Breast epithelium (tissue), 4 donors: ENCODE data around the gene F8. TPM values are rescaled to one million over a fixed set of nuclear protein-coding genes. Genes with fewer than 3 reads are reported as not detected.

ENCODE experiments used
- DNase-seq, 2 donors: peaks; one replicate each; pipeline ENCODE4 v3.0.0-alpha.2; 2019; ENCODE audit warnings: low spot score in 2 of 2
- H3K27ac ChIP-seq, 2 donors: fragments of 200-600 bp; sonication (generic) in 1 of 2; one replicate each; pipeline ENCODE4 v1.5.1; 2016 to 2019; ENCODE audit warnings: mild to moderate bottlenecking in 1 of 2
- H3K27me3 ChIP-seq, 2 donors: fragments of 200-600 bp; sonication (generic) in 1 of 2; one replicate each; pipeline versions ENCODE4 v1.5.1 to v1.6.0; 2017 to 2019; ENCODE audit warnings: control low read depth in 1 of 2, mild to moderate bottlenecking in 1 of 2
- H3K36me3 ChIP-seq: fragments of 200-600 bp; one replicate; pipeline ENCODE4 v1.5.1; 2019
- H3K4me1 ChIP-seq, 2 donors: fragments of 200-600 bp; sonication (generic); one replicate each; pipeline ENCODE4 v1.5.1; 2016 to 2019; ENCODE audit warnings: control low read depth in 1 of 2
- H3K4me3 ChIP-seq, 3 donors: fragments of 200-600 bp; sonication (generic); 1 replicate in 2 of 3; 2 replicates in 1 of 3; pipeline ENCODE4 v1.5.1; 2016 to 2019; ENCODE audit warnings: mild to moderate bottlenecking in 3 of 3, moderate library complexity in 2 of 3
- H3K9me3 ChIP-seq, 2 donors: fragments of 200-600 bp; sonication (generic) in 1 of 2; one replicate each; pipeline ENCODE4 v1.5.1; 2016 to 2019; ENCODE audit warnings: control low read depth in 1 of 2
- POLR2A ChIP-seq: fragments of 450-650 bp; IDR thresholded peaks from one replicate; pipeline ENCODE4 v1.6.1; 2016; ENCODE audit warnings: antibody characterized with exemption, mild to moderate bottlenecking, moderate library complexity
- POLR2AphosphoS5 ChIP-seq, 3 donors: sonication (generic); formaldehyde crosslinking; IDR thresholded peaks; one replicate each; pipeline ENCODE4 v1.6.1; 2017; ENCODE audit warnings: antibody characterized with exemption in 3 of 3
- intact Hi-C: fragments of 100-400 bp; cut with DNase I; formaldehyde crosslinking; loops from one replicate; pipeline ENCODE4 v1.15.1; 2023; ENCODE audit warnings: low total_unique reads
- total RNA-seq, 3 donors: library from RNA; depleted of rRNA; stranded (reverse); fragments of >200 nt; gene quantifications; one replicate each; pipeline ENCODE4 v1.1.0, GENCODE V29; 2016
- TF ChIP-seq, protein P1 (sequence below), 3 donors: fragments of 450-650 bp; IDR thresholded peaks; one replicate each; pipeline ENCODE4 v1.5.1; 2016 to 2017; ENCODE audit warnings: antibody characterized with exemption in 3 of 3, mild to moderate bottlenecking in 3 of 3, moderate library complexity in 3 of 3

Gene F8
- 10 to 100 TPM; 14.6 to 30.2 (median 16.1) TPM for total RNA-seq

DNA sequence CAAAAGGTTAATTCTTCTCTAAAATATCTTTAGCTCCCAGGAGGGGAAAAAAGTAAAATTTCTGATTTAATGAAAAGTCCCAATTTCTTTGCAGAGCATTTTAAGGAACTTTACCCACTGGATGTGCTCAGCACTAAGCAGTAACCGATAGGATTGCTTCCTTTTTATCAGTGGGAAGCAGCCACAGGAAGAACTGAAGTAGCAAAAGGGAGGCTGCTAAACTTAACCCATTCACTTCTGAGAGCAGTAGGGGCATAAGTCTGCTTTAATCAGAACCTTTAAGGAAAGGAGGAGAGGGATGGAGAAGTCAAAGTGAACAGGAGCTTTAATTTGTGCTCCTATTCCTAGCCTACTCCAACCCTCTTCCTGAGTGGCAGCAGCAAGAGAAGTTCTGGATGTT lies at the start of gene F8:
Gene F8 (minus strand): TSS at position 139 of the 400 bp plus-strand sequence. CDS start 171 bp downstream, outside the sequence.
- H3K4me3 ChIP-seq: no peak within 1 kb of the TSS

DNA sequence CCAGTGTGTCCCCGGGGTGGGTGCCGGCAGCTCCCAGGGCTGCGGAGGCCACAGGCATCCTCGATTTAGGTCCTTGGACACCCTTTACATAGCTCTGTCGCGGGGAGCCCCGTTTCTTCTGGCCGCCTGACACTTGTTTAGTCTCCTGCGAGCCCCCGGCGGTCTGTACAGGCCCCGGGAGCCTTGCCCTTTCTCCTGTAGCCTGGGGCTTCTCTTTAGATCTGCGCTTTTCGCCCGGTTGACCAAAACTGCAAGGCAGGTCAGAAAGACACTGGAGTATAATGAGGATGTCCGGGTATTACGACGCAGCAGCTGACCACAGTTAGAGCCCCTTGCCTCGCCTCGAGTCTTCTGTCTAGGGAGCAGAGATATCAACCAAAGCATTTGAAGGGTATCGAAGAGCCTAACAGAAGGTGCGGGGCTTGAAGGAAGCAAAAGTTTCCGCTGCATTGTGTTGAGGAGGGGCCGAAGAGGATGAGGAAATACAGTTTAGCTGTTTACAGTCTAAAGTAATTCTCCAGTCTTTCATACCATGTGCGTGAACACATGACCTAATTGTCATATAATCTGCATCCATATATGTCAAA lies 49.3 kb upstream of the F8 start:
- H3K27me3 ChIP-seq: no peaks in the 10 kb centered on the region
- no peaks in the 10 kb centered on the region for H3K36me3 ChIP-seq
- DNase-seq: no peak
- H3K4me3 ChIP-seq: peak overlapping the region; percentile 51 to 78 (median 57)
- no peaks in the 10 kb centered on the region for H3K4me1 ChIP-seq
- peak overlapping the region; percentile 73 to 89 for H3K27ac ChIP-seq
- TF ChIP-seq POLR2A: no peak
- peak in 1 of 3 donors; percentile 2 for TF ChIP-seq POLR2AphosphoS5 (IDR thresholded peaks at IDR 0.05)
- intact Hi-C loops: no loop called here
- H3K9me3 ChIP-seq: no peaks in the 10 kb centered on the region

More for the DNA sequence above, at the start of gene F8:
- no peaks in the 10 kb centered on the region for H3K9me3 ChIP-seq
- no peak within 1 kb of the TSS for H3K27ac ChIP-seq
- intact Hi-C loops: no loop called here
- H3K36me3 ChIP-seq: no peaks in the 10 kb centered on the region
- no peak for DNase-seq
- H3K27me3 ChIP-seq: no peaks in the 10 kb centered on the region
- TF ChIP-seq, protein P1, sequence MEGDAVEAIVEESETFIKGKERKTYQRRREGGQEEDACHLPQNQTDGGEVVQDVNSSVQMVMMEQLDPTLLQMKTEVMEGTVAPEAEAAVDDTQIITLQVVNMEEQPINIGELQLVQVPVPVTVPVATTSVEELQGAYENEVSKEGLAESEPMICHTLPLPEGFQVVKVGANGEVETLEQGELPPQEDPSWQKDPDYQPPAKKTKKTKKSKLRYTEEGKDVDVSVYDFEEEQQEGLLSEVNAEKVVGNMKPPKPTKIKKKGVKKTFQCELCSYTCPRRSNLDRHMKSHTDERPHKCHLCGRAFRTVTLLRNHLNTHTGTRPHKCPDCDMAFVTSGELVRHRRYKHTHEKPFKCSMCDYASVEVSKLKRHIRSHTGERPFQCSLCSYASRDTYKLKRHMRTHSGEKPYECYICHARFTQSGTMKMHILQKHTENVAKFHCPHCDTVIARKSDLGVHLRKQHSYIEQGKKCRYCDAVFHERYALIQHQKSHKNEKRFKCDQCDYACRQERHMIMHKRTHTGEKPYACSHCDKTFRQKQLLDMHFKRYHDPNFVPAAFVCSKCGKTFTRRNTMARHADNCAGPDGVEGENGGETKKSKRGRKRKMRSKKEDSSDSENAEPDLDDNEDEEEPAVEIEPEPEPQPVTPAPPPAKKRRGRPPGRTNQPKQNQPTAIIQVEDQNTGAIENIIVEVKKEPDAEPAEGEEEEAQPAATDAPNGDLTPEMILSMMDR (IDR thresholded peaks at IDR 0.05): no peak
- TF ChIP-seq POLR2A (no peak), POLR2AphosphoS5 (IDR thresholded peaks at IDR 0.05) (no peak)
- H3K4me1 ChIP-seq: no peaks in the 10 kb centered on the region

DNA sequence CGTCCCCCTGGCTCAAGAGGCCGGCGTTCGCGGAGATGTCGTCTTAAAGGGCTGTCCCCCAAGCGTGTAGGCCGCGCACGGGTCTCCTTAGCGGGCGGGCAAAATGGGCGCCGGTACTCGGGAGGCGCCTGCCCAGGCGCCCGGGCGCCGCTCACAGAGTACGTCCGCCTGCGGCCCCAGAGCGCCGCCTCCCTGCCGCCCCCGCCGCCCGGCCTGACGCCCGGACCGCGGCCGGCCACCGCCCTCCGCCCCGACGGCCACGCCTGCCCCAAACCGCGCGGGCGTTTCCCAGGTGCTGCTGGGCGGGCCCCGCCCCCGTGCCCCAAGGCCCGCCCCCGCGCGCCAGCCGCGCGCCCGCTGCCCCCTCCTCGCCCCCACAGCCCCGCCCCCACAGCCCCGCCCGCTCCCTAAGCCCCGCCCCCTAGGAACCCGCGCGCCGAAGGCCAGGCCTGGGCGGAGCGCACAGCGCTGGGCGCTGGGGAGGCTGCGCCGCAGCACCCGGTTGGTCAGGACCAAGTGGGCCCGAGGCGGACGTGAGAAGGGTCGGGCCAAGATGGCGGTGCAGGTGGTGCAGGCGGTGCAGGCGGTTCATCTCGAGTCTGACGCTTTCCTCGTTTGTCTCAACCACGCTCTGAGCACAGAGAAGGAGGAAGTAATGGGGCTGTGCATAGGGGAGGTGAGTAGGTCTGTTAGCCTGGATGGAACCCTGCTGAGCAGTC lies 48.6 kb upstream of the F8 start, which contains the start of the genes BRCC3, CMC4 and MTCP1:
Gene BRCC3 (plus strand): TSS at position 534 of the 719 bp plus-strand sequence. CDS start 20 bp downstream, at position 554.
Gene CMC4 (minus strand): TSS at position 162 of the 719 bp plus-strand sequence. CDS start 7,113 bp downstream, outside the sequence.
Gene MTCP1 (minus strand): TSS at position 162 of the 719 bp plus-strand sequence. CDS start 5,126 bp downstream, outside the sequence.
- peak; percentile 62 to 72 for DNase-seq
- peak within 1 kb of the TSS; percentile 54 to 78 (median 57) for H3K4me3 ChIP-seq
- H3K9me3 ChIP-seq: no peaks in the 10 kb centered on the region
- TF ChIP-seq, protein P1 (IDR thresholded peaks at IDR 0.05): no peak
- TF ChIP-seq POLR2AphosphoS5 (IDR thresholded peaks at IDR 0.05) (peak in 2 of 3 donors; percentile 20 to 23), POLR2A (peak; percentile 36)
- no peaks in the 10 kb centered on the region for H3K27me3 ChIP-seq
- H3K27ac ChIP-seq: peak within 1 kb of the TSS; percentile 81 to 89
- H3K36me3 ChIP-seq: no peaks in the 10 kb centered on the region
- no peaks in the 10 kb centered on the region for H3K4me1 ChIP-seq
- intact Hi-C loops: no loop called here

DNA sequence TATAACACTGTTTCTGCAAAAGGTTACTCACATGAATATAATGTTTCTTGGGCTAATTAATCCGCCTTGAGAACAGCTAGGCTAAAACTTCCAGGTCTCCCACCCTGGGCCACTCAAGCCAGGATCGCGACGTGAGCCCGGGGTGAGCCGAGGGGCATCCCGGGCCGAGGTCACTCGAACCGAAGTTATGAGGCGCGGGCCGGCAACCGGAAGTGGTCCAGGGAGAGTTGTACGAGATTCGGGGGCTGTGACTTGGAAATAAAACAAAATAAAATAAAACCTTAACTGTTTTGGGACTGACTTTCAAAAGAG lies 48.1 kb upstream of the F8 start:
- peak overlapping the region; percentile 81 to 89 for H3K27ac ChIP-seq
- no peak for DNase-seq
- no peaks in the 10 kb centered on the region for H3K36me3 ChIP-seq
- H3K4me1 ChIP-seq: no peaks in the 10 kb centered on the region
- peak in 1 of 3 donors; percentile 13 for TF ChIP-seq POLR2AphosphoS5 (IDR thresholded peaks at IDR 0.05)
- no peak for TF ChIP-seq POLR2A
- H3K4me3 ChIP-seq: peak overlapping the region; percentile 54 to 78 (median 57)
- intact Hi-C loops: no loop called here
- H3K9me3 ChIP-seq: no peaks in the 10 kb centered on the region
- no peaks in the 10 kb centered on the region for H3K27me3 ChIP-seq

DNA sequence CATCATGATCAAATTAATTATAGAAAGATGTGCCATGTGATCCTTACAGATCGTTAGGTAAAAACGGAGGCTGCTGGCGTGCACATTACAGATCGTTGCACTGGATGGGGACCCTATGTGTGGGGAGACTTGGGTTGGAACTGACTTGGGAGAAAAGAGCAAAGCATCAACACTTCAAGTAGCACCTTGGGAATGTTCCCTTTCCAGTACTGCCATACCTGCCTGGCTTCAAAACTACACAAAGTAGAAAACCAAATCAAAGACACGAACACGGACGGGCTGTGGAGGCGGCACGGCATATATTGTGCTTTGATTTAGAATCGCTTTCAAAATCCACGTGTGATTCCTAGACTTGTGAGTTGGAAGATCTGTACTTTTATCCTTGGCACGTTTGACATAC lies 47.5 kb upstream of the F8 start:
- intact Hi-C loops: no loop called here
- H3K36me3 ChIP-seq: no peaks in the 10 kb centered on the region
- TF ChIP-seq POLR2A: no peak
- TF ChIP-seq, protein P1 (IDR thresholded peaks at IDR 0.05): no peak
- no peak for TF ChIP-seq POLR2AphosphoS5 (IDR thresholded peaks at IDR 0.05)
- no peaks in the 10 kb centered on the region for H3K4me1 ChIP-seq
- H3K4me3 ChIP-seq: peak overlapping the region; percentile 54 to 78 (median 57)
- no peaks in the 10 kb centered on the region for H3K27me3 ChIP-seq
- no peak for DNase-seq
- H3K9me3 ChIP-seq: no peaks in the 10 kb centered on the region
- H3K27ac ChIP-seq: no peak overlapping the region

DNA sequence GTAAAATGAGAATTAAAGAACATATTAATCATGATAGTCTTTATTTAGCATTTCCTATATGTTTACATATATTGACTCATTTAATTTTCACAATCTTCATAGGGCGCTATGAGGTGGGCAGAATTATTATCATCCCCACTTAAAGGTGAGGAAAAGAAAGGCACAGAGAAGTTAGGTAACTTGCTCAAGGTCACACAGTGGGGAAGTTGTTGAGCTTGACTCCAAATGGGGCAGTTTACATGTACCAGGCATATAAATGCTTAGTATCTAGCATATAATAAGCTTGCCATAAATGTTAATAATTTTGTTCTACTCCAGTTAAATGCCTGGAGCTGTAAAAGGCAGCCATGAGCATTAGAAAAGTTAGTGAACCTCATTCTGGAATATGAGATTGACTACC lies 46.9 kb upstream of the F8 start:
- TF ChIP-seq, protein P1 (IDR thresholded peaks at IDR 0.05): no peak
- TF ChIP-seq POLR2A: no peak
- no peak for TF ChIP-seq POLR2AphosphoS5 (IDR thresholded peaks at IDR 0.05)
- intact Hi-C loops: no loop called here

More for the DNA sequence above, 46.9 kb upstream of the F8 start:
- no peaks in the 10 kb centered on the region for H3K9me3 ChIP-seq
- DNase-seq: no peak
- no peaks in the 10 kb centered on the region for H3K36me3 ChIP-seq
- peak overlapping the region in 2 of 3 donors; percentile 57 to 78 for H3K4me3 ChIP-seq
- no peaks in the 10 kb centered on the region for H3K27me3 ChIP-seq
- H3K4me1 ChIP-seq: no peaks in the 10 kb centered on the region
- H3K27ac ChIP-seq: no peak overlapping the region
